Calu3 (cell line): Measurements from ENCODE around the gene CELSR1. TPM values are rescaled to one million over a fixed set of nuclear protein-coding genes. Genes with fewer than 3 reads are reported as not detected.

ENCODE experiments used
- BruUV-seq: library from RNA; stranded (reverse); fragments of 400-500 nt; replicated peaks from 2 replicates; lab custom pipeline; 2021; lab: Mats Ljungman, UMichigan
- CTCF ChIA-PET: fragments of 300-600 bp; sonication (Branson Sonifier 250); formaldehyde crosslinking; loops from one replicate; lab custom pipeline; 2022; ENCODE audit warnings: antibody characterized with exemption; lab: Charles Lee
- DNase-seq: peaks from one replicate; pipeline ENCODE4 v3.0.0; 2022
- H3K27ac Mint-ChIP-seq: one replicate; pipeline ENCODE4 v1.8.0; 2022; ENCODE audit warnings: mixed read lengths; ENCODE audit not compliant: unreplicated experiment
- H3K27me3 Mint-ChIP-seq: one replicate; pipeline ENCODE4 v1.8.0; 2022; ENCODE audit warnings: mixed read lengths; ENCODE audit not compliant: unreplicated experiment
- H3K36me3 Mint-ChIP-seq: one replicate; pipeline ENCODE4 v1.8.0; 2022; ENCODE audit warnings: mild to moderate bottlenecking, moderate library complexity, mixed read lengths; ENCODE audit not compliant: insufficient read depth, unreplicated experiment
- H3K4me1 Mint-ChIP-seq: one replicate; pipeline ENCODE4 v1.8.0; 2022; ENCODE audit warnings: mild to moderate bottlenecking, low read depth, mixed read lengths; ENCODE audit not compliant: unreplicated experiment
- H3K4me3 Mint-ChIP-seq: one replicate; pipeline ENCODE4 v1.8.0; 2022; ENCODE audit warnings: mild to moderate bottlenecking, low read depth, moderate library complexity, mixed read lengths; ENCODE audit not compliant: unreplicated experiment
- H3K9me3 Mint-ChIP-seq: one replicate; pipeline ENCODE4 v1.8.0; 2022; ENCODE audit warnings: low read depth, mixed read lengths; ENCODE audit not compliant: unreplicated experiment
- CTCF ChIP-seq: fragments of 200-600 bp; IDR thresholded peaks from one replicate; pipeline ENCODE4 v1.8.0; 2022; ENCODE audit warnings: antibody characterized with exemption; ENCODE audit not compliant: unreplicated experiment
- intact Hi-C: fragments of 100-400 bp; cut with micrococcal nuclease; formaldehyde crosslinking; loops from one replicate; pipeline ENCODE4 v1.10.0; 2022; ENCODE audit not compliant: unreplicated experiment
- total RNA-seq: library from RNA; stranded (reverse); gene quantifications from 2 replicates; pipeline ENCODE4 v1.2.3, GENCODE V29; 2022

CELSR1 gene
- total RNA-seq, 1 experiment from 2014 or later, result 45.5 TPM

- CTCF ChIA-PET, result no interaction called here
- intact Hi-C loops, result no loop called here
- no peak overlapping the region for H3K27ac Mint-ChIP-seq
- peaks cover 20% of the 10 kb centered on the region for H3K4me1 Mint-ChIP-seq
- BruUV-seq, result no TSS peak
- no peak for DNase-seq
- H3K27me3 Mint-ChIP-seq, result no peaks in the 10 kb centered on the region
- H3K4me3 Mint-ChIP-seq, result no peak overlapping the region
- peak; percentile 29 for TF ChIP-seq CTCF
- no peaks in the 10 kb centered on the region for H3K9me3 Mint-ChIP-seq
- peaks cover 39% of the 10 kb centered on the region for H3K36me3 Mint-ChIP-seq
Observed at GRCh38 chr22:46386312-46386711, 151.1 kb downstream of the CELSR1 start.

- DNase-seq, result no peak
- no TSS peak for BruUV-seq
- H3K27ac Mint-ChIP-seq, result no peak overlapping the region
- no peaks in the 10 kb centered on the region for H3K27me3 Mint-ChIP-seq
- no peaks in the 10 kb centered on the region for H3K9me3 Mint-ChIP-seq
- no peak overlapping the region for H3K4me3 Mint-ChIP-seq
- peaks cover 56% of the 10 kb centered on the region for H3K36me3 Mint-ChIP-seq
- peaks cover 40% of the 10 kb centered on the region for H3K4me1 Mint-ChIP-seq
- CTCF ChIA-PET, result no interaction called here
- intact Hi-C loops, result no loop called here
- no peak for TF ChIP-seq CTCF
Observed at GRCh38 chr22:46382524-46382923, 154.9 kb downstream of the CELSR1 start.

- no peak overlapping the region for H3K4me3 Mint-ChIP-seq
- no TSS peak for BruUV-seq
- H3K36me3 Mint-ChIP-seq, result peaks cover 62% of the 10 kb centered on the region
- DNase-seq, result no peak
- TF ChIP-seq CTCF, result no peak
- H3K27me3 Mint-ChIP-seq, result no peaks in the 10 kb centered on the region
- H3K9me3 Mint-ChIP-seq, result no peaks in the 10 kb centered on the region
- intact Hi-C loops, result no loop called here
- peaks cover 48% of the 10 kb centered on the region for H3K4me1 Mint-ChIP-seq
- CTCF ChIA-PET, result interaction anchor here (1.0 kb wide), 1 partner anchor 12 kb away, joined by 4 read pairs; no protein-coding TSS in a partner anchor
- H3K27ac Mint-ChIP-seq, result no peak overlapping the region
Observed at GRCh38 chr22:46381731-46382130, 155.7 kb downstream of the CELSR1 start.

DNA sequence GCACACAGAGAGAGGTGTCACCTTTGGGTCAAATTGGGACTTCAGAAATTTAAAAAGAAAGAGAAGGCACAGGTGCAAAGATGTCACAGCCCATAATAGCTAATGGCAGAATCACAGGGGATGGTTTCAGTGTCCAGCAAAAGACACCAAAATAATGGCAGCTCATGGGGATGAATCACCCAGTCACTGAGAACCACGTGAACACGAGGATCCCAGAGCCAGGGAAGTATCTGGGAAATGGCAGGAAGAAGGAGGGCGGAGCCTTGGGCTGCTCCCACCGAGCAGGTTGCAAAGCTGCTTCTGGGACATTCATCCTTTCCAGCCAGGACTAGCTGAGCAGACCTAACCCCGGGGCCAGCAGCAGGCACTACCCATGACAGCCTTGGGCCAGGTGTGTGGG is 156.3 kb downstream of the CELSR1 start:
- CTCF ChIA-PET, result interaction anchor here (0.9 to 1.0 kb wide), 2 partner anchors 11 to 13 kb away, joined by 4 to 5 read pairs; no protein-coding TSS in a partner anchor
- Mint-ChIP-seq H3K27ac (peak overlapping the region; percentile 72), H3K4me1 (peaks cover 54% of the 10 kb centered on the region), H3K9me3 (no peaks in the 10 kb centered on the region), H3K36me3 (peaks cover 62% of the 10 kb centered on the region), H3K27me3 (no peaks in the 10 kb centered on the region), H3K4me3 (peak overlapping the region; percentile 17)
- intact Hi-C loops, result no loop called here
- DNase-seq, result no peak
- no peak for TF ChIP-seq CTCF
- no TSS peak for BruUV-seq
